ENCODE results near the gene NR3C1.

Gene NR3C1

DNA sequence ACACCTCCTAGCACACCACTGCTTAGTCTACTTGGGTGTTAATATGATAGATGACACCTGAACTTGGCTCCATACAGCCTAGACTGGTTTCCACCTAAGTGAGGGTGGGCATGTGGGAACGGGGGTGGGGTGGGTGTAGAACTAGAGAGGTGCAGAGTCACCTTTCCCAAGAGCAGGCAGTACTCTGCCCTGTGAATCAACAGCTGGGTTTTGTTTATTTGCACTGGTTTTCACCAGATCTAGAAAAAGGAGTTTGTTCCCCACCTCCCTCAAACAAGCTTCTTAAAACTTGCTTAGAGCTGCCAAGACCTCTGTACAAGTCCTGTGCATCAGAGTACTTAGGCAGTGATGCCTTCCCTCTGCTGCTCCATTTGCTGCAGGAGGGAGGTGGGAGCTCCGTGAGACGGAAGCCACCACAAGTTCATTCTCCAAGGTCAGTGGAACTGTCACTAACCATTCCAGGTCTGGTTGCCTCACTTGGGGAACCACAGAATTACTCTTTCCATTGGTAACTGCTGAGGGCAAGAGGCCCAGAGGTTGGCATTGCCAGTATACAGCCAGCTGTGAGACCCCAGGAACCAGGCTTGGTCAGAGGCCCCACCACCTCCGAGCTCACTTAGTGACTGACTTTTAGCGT, 163.5 kb downstream of the NR3C1 start:
- Histone ChIP-seq H3K9me3 (ENCODE audit: control extremely low read depth in 1 of 5, control insufficient read depth in 4 of 5, insufficient read depth in 2 of 5, low read depth in 1 of 5, low read length in 4 of 5) (peaks cover 0 to 4% (median 1%) of the 10 kb centered on the region in 5 experiments), H3K27ac (ENCODE audit: insufficient read depth in 1 of 2, low read depth in 1 of 2, low read length in 2 of 2, poor library complexity in 1 of 2, severe bottlenecking in 2 of 2) (no peak overlapping the region), H3K4me1 (ENCODE audit: control extremely low read depth in 1 of 4, control insufficient read depth in 4 of 4, insufficient read depth in 4 of 4, low read length in 3 of 4) (no peaks in the 10 kb centered on the region), H3K4me3 (ENCODE audit: control insufficient read depth in 1 of 7, extremely low read depth in 1 of 7, insufficient read depth in 4 of 7, low read depth in 2 of 7, low read length in 6 of 7) (no peak overlapping the region), H3K36me3 (ENCODE audit: control insufficient read depth in 4 of 4, insufficient read depth in 4 of 4, low read length in 3 of 4) (no peaks in the 10 kb centered on the region), H3K27me3 (replicated peaks in 2 of 5; ENCODE audit: control insufficient read depth in 4 of 5, insufficient read depth in 5 of 5, low read length in 4 of 5) (no peaks in the 10 kb centered on the region)
- ChIA-PET POLR2A (no interaction called here), CTCF (interaction anchor here (0.6 to 1.5 kb wide), 5 partner anchors 10 to 28 kb away, joined by 3 to 4 read pairs (median 3); no protein-coding TSS in a partner anchor)
- WGBS (ENCODE audit: insufficient coverage): 86% methylated on average over 4 of the region's 5 CpGs
- no peak for DNase-seq

DNA sequence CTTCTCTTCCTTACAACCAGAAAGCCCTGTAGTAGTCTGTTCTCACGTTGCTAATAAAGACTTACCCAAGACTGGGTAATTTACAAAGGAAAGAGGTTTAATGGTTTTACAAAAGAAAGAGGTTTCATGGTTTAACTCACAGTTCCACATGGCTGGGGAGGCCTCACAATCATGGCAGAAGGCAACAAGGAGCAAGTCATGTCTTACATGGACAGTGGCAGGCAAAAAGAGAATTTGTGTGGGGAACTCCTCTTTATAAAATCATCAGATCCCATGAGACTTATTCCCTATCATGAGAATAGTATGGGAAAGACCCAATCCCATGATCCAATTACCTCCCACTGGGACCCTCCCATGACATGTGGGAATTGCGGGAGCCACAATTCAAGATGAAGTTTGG, 164.9 kb downstream of the NR3C1 start:
- H3K27ac ChIP-seq (ENCODE audit: insufficient read depth in 1 of 2, low read depth in 1 of 2, low read length in 2 of 2, poor library complexity in 1 of 2, severe bottlenecking in 2 of 2): no peak overlapping the region
- H3K4me1 ChIP-seq (ENCODE audit: control extremely low read depth in 1 of 4, control insufficient read depth in 4 of 4, insufficient read depth in 4 of 4, low read length in 3 of 4): no peaks in the 10 kb centered on the region
- H3K27me3 ChIP-seq (replicated peaks in 2 of 5; ENCODE audit: control insufficient read depth in 4 of 5, insufficient read depth in 5 of 5, low read length in 4 of 5): no peaks in the 10 kb centered on the region
- DNase-seq: no peak
- POLR2A ChIA-PET: no interaction called here
- no peak overlapping the region for H3K4me3 ChIP-seq (ENCODE audit: control insufficient read depth in 1 of 7, extremely low read depth in 1 of 7, insufficient read depth in 4 of 7, low read depth in 2 of 7, low read length in 6 of 7)
- H3K9me3 ChIP-seq (ENCODE audit: control extremely low read depth in 1 of 5, control insufficient read depth in 4 of 5, insufficient read depth in 2 of 5, low read depth in 1 of 5, low read length in 4 of 5): no peaks in the 10 kb centered on the region
- no peaks in the 10 kb centered on the region for H3K36me3 ChIP-seq (ENCODE audit: control insufficient read depth in 4 of 4, insufficient read depth in 4 of 4, low read length in 3 of 4)
- CTCF ChIA-PET: interaction anchor here (1.5 kb wide), 1 partner anchor 12 kb away, joined by 3 read pairs; no protein-coding TSS in a partner anchor
- 100% methylated on average over 1 of the region's 2 CpGs for WGBS (ENCODE audit: insufficient coverage)

DNA sequence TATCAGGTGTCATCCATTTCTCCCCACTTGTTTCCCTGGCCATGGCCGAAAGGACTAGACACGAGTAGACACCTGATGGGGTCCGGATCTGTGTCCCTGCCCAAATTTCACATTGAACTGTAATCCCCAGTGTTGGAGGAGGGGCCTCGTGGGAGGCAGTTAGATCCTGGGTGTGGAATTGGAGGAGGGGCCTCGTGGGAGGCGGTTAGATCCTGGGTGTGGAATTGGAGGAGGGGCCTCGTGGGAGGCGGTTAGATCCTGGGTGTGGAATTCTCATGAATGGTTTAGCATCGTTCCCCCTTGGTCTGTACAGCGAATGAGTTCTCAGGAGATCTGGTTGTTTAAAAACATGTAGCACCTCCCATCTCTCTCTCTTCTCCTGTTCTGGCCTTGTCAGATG, 165.8 kb downstream of the NR3C1 start:
- DNase-seq: no peak
- H3K4me1 ChIP-seq (ENCODE audit: control extremely low read depth in 1 of 4, control insufficient read depth in 4 of 4, insufficient read depth in 4 of 4, low read length in 3 of 4): no peaks in the 10 kb centered on the region
- no peaks in the 10 kb centered on the region for H3K27me3 ChIP-seq (replicated peaks in 2 of 5; ENCODE audit: control insufficient read depth in 4 of 5, insufficient read depth in 5 of 5, low read length in 4 of 5)
- 97% methylated on average over 6 of the region's 10 CpGs for WGBS (ENCODE audit: insufficient coverage)
- no peak overlapping the region for H3K4me3 ChIP-seq (ENCODE audit: control insufficient read depth in 1 of 7, extremely low read depth in 1 of 7, insufficient read depth in 4 of 7, low read depth in 2 of 7, low read length in 6 of 7)
- H3K9me3 ChIP-seq (ENCODE audit: control extremely low read depth in 1 of 5, control insufficient read depth in 4 of 5, insufficient read depth in 2 of 5, low read depth in 1 of 5, low read length in 4 of 5): no peaks in the 10 kb centered on the region
- ChIA-PET CTCF (interaction anchor here (0.9 kb wide), 1 partner anchor 111 kb away, joined by 3 read pairs; no protein-coding TSS in a partner anchor), POLR2A (no interaction called here)
- no peaks in the 10 kb centered on the region for H3K36me3 ChIP-seq (ENCODE audit: control insufficient read depth in 4 of 4, insufficient read depth in 4 of 4, low read length in 3 of 4)
- H3K27ac ChIP-seq (ENCODE audit: insufficient read depth in 1 of 2, low read depth in 1 of 2, low read length in 2 of 2, poor library complexity in 1 of 2, severe bottlenecking in 2 of 2): no peak overlapping the region

DNA sequence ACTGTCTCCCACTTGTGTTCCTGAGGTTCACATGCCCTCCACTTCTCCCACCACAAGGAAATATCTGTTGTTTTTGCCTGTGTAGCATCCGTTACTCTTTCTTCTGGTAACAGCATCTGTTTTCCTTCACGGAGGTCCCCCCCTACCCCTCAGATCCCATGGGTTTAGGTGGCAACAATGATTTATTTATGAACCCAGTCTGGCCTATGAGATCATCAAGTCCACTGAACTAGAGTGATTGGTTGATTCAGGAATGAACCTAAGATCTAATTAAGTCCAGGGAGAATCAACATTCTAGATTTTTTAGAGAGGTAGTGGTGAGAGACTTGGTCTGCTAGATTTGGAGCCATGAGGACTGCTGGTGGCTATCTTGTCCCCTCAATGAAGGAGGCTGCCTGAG, 166.8 kb downstream of the NR3C1 start:
- CTCF ChIA-PET: no interaction called here
- Histone ChIP-seq H3K27ac (ENCODE audit: insufficient read depth in 1 of 2, low read depth in 1 of 2, low read length in 2 of 2, poor library complexity in 1 of 2, severe bottlenecking in 2 of 2) (no peak overlapping the region), H3K36me3 (ENCODE audit: control insufficient read depth in 4 of 4, insufficient read depth in 4 of 4, low read length in 3 of 4) (no peaks in the 10 kb centered on the region), H3K9me3 (ENCODE audit: control extremely low read depth in 1 of 5, control insufficient read depth in 4 of 5, insufficient read depth in 2 of 5, low read depth in 1 of 5, low read length in 4 of 5) (no peaks in the 10 kb centered on the region), H3K4me3 (ENCODE audit: control insufficient read depth in 1 of 7, extremely low read depth in 1 of 7, insufficient read depth in 4 of 7, low read depth in 2 of 7, low read length in 6 of 7) (no peak overlapping the region), H3K4me1 (ENCODE audit: control extremely low read depth in 1 of 4, control insufficient read depth in 4 of 4, insufficient read depth in 4 of 4, low read length in 3 of 4) (no peaks in the 10 kb centered on the region), H3K27me3 (replicated peaks in 2 of 5; ENCODE audit: control insufficient read depth in 4 of 5, insufficient read depth in 5 of 5, low read length in 4 of 5) (no peaks in the 10 kb centered on the region)
- no peak for DNase-seq
- whole genome bisulfite sequencing (ENCODE audit: insufficient coverage): 86% methylated on average over 1 of the region's 2 CpGs
- POLR2A ChIA-PET: no interaction called here

DNA sequence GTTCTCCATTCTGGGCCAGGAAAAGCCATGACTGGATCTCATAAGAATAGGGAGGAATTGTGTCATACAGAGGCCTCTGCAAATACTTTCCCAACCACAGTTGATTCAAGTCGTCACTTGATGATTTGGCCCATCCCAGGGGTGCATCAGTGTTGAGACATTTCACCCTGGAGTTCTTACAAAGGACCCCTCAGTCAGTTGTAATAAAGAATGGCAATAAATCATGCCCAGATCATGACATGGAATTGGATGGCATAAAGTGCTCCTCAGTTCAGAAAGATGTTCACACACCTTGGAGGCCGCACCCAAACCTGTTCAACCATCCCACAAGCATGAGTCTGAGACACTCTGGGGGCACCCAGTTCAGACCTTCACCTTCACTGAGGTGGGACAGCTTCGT, 168.1 kb downstream of the NR3C1 start:
- Histone ChIP-seq H3K4me3 (ENCODE audit: control insufficient read depth in 1 of 7, extremely low read depth in 1 of 7, insufficient read depth in 4 of 7, low read depth in 2 of 7, low read length in 6 of 7) (no peak overlapping the region), H3K4me1 (ENCODE audit: control extremely low read depth in 1 of 4, control insufficient read depth in 4 of 4, insufficient read depth in 4 of 4, low read length in 3 of 4) (peaks cover under 1 to 5% (median 3%) of the 10 kb centered on the region in 4 experiments), H3K27me3 (replicated peaks in 2 of 5; ENCODE audit: control insufficient read depth in 4 of 5, insufficient read depth in 5 of 5, low read length in 4 of 5) (no peaks in the 10 kb centered on the region), H3K9me3 (ENCODE audit: control extremely low read depth in 1 of 5, control insufficient read depth in 4 of 5, insufficient read depth in 2 of 5, low read depth in 1 of 5, low read length in 4 of 5) (no peaks in the 10 kb centered on the region), H3K36me3 (ENCODE audit: control insufficient read depth in 4 of 4, insufficient read depth in 4 of 4, low read length in 3 of 4) (no peaks in the 10 kb centered on the region), H3K27ac (ENCODE audit: insufficient read depth in 1 of 2, low read depth in 1 of 2, low read length in 2 of 2, poor library complexity in 1 of 2, severe bottlenecking in 2 of 2) (no peak overlapping the region)
- CTCF ChIA-PET: interaction anchor here (0.6 kb wide), 1 partner anchor 23 kb away, joined by 4 read pairs; no protein-coding TSS in a partner anchor
- POLR2A ChIA-PET: no interaction called here
- no peak for DNase-seq
- 94% methylated on average over 3 of the region's 3 CpGs for WGBS (ENCODE audit: insufficient coverage)

DNA sequence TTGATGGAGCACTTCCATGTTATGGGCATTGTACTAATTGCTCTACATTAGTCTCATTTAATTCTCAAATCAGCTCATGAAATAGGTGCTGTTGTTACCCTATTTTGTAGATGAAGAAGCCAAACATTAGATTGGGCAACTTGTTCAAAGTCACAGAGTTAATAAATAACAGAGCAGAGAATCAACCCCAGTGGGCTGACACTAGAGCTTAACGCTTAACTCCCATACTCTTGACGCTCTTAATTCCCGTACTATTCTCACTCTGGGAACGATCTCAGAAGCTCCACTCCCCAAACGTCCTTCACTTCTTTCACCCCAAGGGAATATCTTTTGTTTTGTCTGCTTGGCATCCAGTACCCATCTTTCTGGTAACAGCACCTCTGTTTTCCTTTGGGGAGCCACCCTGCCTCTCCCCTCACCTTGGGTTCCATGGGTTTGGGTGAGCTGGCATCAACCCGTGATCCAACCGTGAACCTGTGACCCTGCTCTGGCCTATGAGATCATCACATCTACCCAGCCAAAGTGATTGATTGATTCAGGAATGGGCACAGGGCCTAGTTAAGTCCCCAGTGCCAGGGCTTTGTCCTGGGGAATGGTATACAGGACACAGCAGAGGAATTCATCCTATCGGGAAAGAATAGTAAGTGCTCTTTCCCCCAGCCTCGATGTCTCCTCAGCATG, 169.2 kb downstream of the NR3C1 start:
- peaks cover 7 to 16% (median 12%) of the 10 kb centered on the region in 4 experiments for H3K4me1 ChIP-seq (ENCODE audit: control extremely low read depth in 1 of 4, control insufficient read depth in 4 of 4, insufficient read depth in 4 of 4, low read length in 3 of 4)
- no peak overlapping the region for H3K4me3 ChIP-seq (ENCODE audit: control insufficient read depth in 1 of 7, extremely low read depth in 1 of 7, insufficient read depth in 4 of 7, low read depth in 2 of 7, low read length in 6 of 7)
- no peak for DNase-seq
- H3K27me3 ChIP-seq (replicated peaks in 2 of 5; ENCODE audit: control insufficient read depth in 4 of 5, insufficient read depth in 5 of 5, low read length in 4 of 5): no peaks in the 10 kb centered on the region
- ChIA-PET POLR2A (no interaction called here), CTCF (interaction anchor here (0.9 to 1.6 kb wide), 2 partner anchors 10 to 12 kb away, joined by 3 to 4 read pairs; no protein-coding TSS in a partner anchor)
- WGBS (ENCODE audit: insufficient coverage): 98% methylated on average over 8 of the region's 9 CpGs
- H3K9me3 ChIP-seq (ENCODE audit: control extremely low read depth in 1 of 5, control insufficient read depth in 4 of 5, insufficient read depth in 2 of 5, low read depth in 1 of 5, low read length in 4 of 5): no peaks in the 10 kb centered on the region
- H3K27ac ChIP-seq (ENCODE audit: insufficient read depth in 1 of 2, low read depth in 1 of 2, low read length in 2 of 2, poor library complexity in 1 of 2, severe bottlenecking in 2 of 2): no peak overlapping the region
- no peaks in the 10 kb centered on the region for H3K36me3 ChIP-seq (ENCODE audit: control insufficient read depth in 4 of 4, insufficient read depth in 4 of 4, low read length in 3 of 4)

DNA sequence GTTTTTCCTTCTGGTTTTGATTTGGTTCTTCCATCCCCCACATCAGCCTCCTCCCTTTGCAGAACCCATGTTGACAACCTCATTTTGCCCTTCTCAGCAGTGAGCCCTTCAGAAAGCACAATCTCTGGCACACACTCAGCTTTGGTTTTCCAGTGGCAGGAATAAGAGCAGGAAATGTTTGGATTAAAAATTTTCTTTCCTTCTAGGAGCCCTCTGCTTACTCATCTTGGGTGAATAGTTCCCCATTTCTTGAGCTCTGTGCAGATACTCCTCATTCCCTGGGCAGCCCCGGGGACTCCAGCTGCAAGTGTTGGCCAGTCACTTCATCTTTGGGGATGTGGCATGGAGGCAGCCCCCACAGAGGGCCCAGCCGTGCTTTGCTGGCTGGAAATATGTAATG, 170.5 kb downstream of the NR3C1 start:
- Histone ChIP-seq H3K9me3 (ENCODE audit: control extremely low read depth in 1 of 5, control insufficient read depth in 4 of 5, insufficient read depth in 2 of 5, low read depth in 1 of 5, low read length in 4 of 5) (no peaks in the 10 kb centered on the region), H3K27ac (ENCODE audit: insufficient read depth in 1 of 2, low read depth in 1 of 2, low read length in 2 of 2, poor library complexity in 1 of 2, severe bottlenecking in 2 of 2) (no peak overlapping the region), H3K4me1 (ENCODE audit: control extremely low read depth in 1 of 4, control insufficient read depth in 4 of 4, insufficient read depth in 4 of 4, low read length in 3 of 4) (peaks cover 7 to 19% (median 12%) of the 10 kb centered on the region in 4 experiments), H3K36me3 (ENCODE audit: control insufficient read depth in 4 of 4, insufficient read depth in 4 of 4, low read length in 3 of 4) (no peaks in the 10 kb centered on the region), H3K27me3 (replicated peaks in 2 of 5; ENCODE audit: control insufficient read depth in 4 of 5, insufficient read depth in 5 of 5, low read length in 4 of 5) (no peaks in the 10 kb centered on the region), H3K4me3 (ENCODE audit: control insufficient read depth in 1 of 7, extremely low read depth in 1 of 7, insufficient read depth in 4 of 7, low read depth in 2 of 7, low read length in 6 of 7) (no peak overlapping the region)
- CTCF ChIA-PET: interaction anchor here (1.3 to 1.6 kb wide), 2 partner anchors 9 to 593 kb away, joined by 3 to 4 read pairs; no protein-coding TSS in a partner anchor
- WGBS (ENCODE audit: insufficient coverage): 71% methylated on average over 1 of the region's 2 CpGs
- POLR2A ChIA-PET: no interaction called here
- DNase-seq: no peak
